ENCODE measurements around the gene NLGN2.
"Not testable (repeated sequence)": the region's sequence is repeated elsewhere in the genome, so short reads cannot be mapped to it uniquely, and the experiment has no call there.

Gene NLGN2

DNA sequence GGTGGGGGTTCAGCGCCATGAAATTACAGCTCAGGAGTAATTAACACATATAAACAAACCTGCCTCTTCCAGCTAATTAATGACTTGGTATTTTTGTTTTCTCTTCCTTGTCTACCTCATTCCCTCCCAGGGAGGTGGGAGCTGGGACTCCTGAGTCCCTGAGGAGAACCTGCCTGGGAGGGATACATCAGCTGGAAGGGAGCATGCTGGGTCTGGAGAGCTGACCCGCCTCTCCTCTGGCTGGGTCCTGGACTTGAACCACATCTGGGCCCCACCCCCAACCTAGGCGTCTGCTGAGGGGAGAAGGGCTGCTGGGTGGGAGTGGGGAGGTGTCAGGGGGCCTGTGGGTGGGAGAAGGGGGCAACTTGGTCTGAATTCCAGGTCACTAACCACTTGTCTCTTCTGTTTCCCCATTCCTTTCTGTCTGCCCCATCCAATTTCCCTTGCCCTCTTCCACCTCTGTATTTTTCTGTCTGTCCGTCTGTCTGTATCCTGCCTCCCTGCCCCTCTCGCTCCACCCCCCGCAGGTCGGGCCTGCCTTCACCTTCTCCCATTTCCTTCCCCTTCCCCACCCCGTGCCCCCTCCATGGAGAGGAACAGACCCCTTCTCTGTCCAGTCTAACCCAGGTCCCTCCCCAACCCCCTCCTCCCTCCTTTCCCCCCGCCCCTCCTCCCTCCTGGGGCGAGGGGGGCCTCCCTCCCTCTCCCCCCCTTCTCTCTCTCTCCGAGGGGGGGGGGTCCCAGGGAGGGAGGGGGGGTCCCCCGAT lies at the start of gene NLGN2:
Gene NLGN2, plus strand, starts transcription at position 361 of the 767 bp plus-strand sequence. CDS start 411 bp downstream, outside the sequence.
- DNase-seq, result no peak

DNA sequence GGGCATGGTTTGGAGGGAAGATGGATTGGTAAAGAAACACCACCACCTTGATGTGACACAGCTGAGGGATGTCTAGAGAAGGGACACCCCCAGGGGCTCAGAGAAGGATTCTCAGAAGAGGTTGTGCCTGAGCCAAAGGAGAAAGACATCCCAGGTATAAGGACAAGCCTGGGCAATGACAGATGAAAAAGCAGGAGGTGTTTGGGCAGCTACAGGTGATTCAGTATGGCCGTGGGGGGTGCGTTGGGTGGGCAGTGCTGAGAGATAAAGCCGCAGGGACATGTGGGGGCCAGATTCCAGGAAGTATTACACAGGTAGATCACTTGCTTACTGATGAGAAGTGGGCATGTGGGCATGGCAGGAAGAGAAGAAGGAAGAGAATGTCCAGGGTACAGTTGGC lies 45.7 kb upstream of the NLGN2 start:
- no peak for DNase-seq

DNA sequence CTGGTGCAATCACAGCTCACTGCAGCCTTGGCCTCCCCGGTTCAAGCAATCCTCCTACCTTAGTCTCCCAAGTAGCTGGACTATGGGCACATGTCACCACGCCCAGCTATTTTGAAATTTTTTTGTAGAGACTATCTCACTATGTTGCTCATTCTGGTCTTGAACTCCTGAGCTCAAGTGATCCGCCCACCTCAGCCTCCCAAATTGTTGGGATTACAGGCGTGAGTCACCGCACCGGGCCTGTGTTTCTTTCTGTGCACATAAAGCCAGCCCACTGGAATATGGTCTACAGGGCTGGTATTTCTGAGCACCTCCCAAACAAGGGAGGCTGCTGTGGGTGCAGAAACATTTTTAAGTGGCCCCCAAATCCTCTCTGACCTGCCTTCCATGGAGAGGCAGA lies 44.3 kb upstream of the NLGN2 start:
- DNase-seq, result no peak

DNA sequence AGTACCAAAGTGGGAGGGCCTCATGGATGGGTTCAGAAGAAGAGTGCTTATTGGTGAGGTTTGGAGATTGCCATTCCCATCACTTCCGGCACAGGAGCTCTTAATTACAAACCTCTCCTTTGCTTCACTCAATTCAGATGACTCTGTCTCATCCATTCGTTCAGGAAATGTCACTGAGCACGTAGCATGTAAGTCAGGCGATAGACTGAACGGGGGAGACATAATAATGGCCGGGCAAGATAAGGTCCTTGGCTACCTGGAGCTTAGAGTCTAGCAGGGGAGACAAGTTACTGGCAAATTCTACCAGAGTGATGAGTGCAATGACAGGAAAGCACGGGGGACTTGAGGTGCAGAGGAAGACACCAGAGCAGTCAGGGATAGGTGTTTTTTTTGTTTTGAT lies 41.7 kb upstream of the NLGN2 start:
- not testable (repeated sequence) for DNase-seq

DNA sequence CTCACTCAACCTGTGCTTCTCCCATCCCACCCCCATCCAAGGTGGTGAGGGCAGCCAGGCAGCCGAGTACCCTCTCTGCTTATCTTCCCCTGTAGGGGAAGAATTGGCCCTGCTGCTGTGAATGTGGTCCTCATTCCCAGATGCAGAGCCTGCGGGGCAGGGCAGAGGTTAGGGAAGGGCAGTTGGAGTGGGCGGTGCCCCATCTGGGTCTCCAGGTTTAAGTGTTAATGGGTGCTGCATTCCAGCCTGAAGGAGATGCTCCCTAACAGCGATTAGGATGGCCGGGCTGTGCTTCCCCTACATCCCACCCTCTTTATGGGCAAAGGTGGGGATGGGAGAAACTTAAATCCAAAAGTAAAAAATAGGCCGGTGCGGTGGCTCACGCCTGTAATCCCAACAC lies 40.6 kb upstream of the NLGN2 start:
- DNase-seq, result no peak

DNA sequence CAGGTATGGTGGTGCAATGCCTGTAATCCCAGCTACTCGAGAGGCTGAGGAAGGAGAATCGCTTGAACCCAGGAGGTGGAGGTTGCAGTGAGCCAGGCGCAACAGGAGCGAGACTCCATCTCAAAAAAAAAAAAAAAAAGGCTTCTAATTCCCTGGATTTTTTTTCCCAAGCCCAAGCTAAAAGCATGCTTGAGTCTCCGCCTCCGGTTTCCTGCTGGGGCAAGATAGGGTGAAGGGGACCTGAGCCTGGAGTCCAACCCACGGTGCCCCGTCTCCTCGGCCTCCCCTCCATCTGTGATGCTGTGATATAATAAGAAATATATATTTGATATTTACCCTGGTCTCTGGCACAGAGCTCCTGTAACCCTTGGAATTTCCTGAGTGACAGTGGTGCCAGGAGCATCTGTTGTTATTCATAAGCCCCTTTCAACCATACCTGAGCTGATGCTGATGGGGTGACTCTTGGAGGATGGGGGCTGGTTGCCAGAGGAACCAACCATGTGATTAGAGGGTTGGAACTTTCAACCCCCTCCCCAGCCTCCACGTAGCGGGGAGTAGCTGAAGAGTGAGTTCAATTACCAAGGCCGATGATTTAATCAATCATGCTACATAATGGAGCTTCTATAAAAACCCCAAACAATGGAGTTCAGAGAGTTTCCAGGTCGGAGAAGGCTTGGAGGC lies 39.6 kb upstream of the NLGN2 start:
- no peak for DNase-seq

DNA sequence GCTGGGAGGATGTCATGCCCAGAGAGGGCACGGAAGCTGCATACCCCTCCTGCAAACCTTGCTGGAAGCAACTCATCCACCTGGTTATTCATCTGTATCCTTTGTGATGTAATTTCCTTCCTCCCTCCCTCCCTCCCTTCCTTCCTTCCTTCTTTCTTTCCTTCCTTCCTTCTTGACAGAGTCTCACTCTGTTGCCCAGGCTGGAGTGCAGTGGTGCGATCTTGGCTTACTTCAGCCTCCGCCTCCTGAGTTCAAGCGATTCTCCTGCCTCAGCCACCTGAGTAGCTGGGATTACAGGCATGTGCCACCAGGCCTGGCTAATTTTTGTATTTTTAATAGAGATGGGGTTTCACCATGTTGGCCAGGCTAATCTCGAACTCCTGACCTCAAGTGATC lies 39.0 kb upstream of the NLGN2 start:
- DNase-seq, result not testable (repeated sequence)

DNA sequence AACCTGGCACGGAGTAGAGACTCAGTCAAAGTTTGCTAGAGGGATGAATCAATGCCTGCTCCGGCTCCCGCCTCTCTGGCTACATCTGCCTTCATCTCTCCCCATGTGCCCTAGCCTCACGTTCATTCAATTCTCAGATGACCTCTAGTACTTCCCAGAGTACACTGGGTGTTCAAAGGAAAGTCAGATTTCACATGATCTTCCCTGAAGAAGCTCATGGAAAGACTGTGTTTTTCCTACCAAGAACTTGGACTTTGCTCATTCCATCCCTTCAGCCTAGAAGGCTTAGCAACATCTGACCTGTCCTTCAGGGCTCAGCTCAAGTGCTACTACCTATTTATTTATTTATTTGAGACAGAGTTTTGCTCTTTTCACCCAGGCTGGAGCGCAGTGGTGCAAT lies 37.8 kb upstream of the NLGN2 start:
- no peak for DNase-seq

DNA sequence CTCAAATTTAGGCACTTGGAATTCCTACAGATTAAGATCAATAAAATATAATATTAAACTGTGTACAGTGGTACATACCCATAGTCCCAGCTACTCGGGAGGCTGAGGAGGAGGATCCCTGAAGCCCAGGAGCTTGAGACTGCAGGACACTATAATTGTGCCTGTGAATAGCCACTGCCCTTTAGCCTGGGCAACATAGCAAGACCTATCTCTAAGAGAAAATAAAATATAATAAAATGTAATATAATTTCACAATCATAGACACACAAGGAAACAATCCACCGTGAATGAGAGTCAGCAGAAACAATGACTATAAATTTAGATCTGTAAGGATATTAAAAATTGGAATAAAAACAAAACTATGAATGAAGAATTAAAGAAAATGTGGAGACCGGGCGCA lies 36.8 kb upstream of the NLGN2 start:
- DNase-seq, result no peak

DNA sequence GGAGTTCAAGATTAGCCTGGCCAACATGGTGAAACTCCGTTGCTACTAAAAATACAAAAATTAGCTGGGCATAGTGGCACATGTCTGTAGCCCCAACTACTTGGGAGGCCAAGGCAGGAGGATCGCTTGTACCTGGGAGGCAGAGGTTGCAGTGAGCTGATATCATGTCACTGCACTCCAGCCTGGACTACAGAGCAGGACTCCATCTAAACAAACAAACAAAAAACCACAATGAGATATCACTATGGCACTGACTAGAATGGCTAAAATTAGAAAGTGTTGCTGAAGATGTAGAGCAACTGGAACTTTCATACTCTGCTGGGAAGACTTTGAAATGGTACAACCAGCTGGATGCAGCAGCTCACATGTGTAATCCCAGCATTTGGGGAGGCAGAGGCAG lies 33.3 kb upstream of the NLGN2 start:
- DNase-seq, result no peak

DNA sequence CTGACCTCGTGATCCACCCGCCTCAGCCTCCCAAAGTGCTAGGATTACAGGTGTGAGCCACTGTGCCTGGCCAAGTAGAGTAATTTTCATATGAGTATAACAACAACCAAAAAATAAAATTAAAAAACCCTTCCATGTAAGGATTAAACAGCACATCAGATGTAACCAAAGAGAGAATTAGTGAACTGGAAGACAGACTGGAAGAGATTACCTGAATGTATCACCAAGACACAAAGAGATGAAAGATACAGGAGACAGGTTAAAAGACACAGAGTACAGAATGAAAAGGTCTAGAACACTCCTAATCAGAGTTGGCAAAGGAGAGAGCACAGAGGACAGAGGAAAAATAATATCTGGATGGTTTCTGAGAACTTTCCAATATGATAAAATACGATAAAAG lies 28.5 kb upstream of the NLGN2 start:
- no peak for DNase-seq

DNA sequence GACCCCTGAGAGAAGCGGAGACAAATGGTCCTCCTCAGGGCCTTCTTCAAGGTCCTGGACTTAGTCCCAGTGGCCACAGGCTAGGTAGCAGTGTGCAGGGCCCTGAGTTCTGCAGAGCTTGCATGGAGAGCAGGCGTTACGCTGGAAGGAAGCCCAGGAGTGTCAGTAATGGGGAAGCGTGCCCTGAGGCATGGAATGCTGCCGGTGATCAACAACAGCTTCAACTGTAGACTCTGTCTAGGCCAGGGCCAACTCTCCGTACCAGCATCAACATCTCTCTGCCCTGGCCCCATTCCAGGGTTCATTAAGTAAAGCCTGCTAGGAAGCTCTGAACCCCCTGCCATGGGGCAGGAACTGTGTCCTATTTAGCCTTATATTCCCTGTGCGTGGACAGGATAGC lies 27.3 kb upstream of the NLGN2 start:
- peak; percentile 41 for DNase-seq

DNA sequence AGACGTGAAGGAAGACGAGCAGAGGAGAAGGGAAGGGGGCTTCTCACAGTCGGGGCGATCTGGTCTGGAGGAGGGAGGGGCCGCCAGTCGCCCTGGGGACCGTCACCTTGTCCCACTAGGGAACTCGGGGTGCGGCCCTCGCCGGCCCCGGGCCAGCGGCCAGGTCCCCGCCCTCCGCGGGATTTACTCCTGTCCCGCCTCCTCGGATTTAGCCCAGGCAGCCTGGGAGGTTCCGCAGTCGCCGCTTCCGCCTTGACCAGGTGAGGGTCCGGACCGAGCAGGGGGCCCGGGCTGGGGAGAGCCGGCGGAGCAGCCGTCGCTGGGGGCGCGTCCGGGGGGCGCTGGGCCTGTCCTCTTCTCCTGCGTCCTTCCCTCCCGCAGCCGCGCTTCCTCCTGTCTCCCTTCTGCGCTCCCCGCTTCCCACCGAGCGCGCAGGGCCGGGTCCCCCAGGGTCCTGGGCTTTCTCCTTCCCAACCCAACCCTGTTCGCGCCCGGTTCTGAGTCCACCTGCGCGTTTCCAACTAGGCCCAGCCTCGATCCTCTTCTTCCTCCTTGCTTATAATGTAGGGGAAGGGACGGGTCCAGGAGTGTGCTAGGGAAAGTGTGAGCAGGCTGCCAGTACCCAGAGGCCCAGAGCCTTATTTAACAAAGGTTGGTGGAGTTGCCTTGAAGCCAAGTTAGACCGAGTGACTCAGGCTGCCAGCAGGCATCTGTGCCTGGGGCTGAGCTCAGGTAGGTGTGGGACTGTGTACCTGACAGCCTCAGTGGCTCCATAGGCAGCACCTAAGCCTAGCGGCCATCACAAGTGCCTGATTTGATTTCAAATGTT lies 26.6 kb upstream of the NLGN2 start, which contains the start of gene TNK1:
Gene TNK1, plus strand, starts transcription at position 235 of the 829 bp plus-strand sequence. CDS start 1,838 bp downstream, outside the sequence.
- peak; percentile 1 for DNase-seq

DNA sequence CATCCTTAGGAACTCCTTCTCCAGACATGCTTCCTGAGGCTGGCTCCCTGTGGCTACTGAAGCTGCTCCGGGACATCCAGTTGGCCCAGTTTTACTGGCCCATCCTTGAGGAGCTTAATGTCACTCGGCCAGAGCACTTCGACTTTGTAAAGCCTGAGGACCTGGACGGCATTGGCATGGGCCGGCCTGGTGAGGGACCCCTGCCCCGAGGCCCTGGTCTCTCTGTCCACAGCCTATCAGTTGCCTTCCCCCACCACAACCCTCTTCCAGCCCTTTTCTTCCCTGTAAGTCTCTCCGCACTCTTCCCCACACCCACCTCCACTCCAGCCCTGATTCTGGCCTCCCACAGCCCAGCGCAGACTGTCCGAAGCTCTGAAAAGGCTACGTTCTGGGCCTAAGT lies 24.7 kb upstream of the NLGN2 start:
- no peak for DNase-seq

DNA sequence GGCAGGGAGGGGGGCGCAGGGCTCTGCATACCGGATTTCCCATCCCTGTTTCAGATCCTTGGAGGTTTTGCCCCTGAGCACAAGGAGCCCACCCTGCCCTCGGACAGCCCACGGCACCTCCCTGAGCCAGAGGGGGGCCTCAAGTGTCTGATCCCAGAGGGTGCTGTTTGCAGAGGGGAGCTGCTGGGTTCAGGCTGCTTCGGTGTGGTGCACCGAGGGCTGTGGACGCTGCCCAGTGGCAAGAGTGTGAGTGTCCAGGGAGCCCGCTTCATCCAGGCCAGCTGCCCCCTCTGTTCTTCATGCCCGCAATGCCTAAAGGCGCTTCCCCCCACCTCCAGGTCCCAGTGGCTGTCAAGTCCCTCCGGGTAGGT lies 24.3 kb upstream of the NLGN2 start:
- DNase-seq, result no peak

DNA sequence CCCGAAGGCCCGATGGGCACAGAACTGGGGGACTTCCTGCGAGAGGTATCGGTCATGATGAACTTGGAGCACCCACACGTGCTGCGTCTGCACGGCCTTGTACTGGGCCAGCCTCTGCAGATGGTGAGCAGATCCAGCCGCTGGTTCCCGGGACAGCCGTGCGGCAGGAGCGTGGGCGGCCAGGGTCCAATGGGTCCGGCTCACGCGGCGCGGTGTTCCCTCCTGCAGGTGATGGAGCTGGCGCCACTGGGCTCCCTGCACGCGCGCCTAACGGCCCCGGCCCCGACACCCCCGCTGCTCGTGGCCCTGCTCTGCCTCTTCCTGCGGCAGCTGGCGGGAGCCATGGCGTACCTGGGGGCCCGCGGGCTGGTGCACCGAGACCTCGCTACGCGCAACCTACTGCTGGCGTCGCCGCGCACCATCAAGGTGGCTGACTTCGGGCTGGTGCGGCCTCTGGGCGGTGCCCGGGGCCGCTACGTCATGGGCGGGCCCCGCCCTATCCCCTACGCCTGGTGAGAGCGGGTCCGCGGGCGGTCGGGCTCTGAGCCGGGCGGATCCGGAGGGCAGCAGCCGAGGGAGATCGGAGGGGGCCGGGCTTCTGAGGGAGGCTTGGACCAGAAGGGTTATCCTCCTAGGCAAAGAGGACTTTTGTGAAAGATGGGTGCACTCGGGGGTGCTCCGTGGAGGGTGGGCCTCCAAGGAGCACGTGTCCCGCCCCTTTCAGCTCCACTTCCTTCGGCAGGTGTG lies 23.7 kb upstream of the NLGN2 start:
- DNase-seq, result peak; percentile 78

DNA sequence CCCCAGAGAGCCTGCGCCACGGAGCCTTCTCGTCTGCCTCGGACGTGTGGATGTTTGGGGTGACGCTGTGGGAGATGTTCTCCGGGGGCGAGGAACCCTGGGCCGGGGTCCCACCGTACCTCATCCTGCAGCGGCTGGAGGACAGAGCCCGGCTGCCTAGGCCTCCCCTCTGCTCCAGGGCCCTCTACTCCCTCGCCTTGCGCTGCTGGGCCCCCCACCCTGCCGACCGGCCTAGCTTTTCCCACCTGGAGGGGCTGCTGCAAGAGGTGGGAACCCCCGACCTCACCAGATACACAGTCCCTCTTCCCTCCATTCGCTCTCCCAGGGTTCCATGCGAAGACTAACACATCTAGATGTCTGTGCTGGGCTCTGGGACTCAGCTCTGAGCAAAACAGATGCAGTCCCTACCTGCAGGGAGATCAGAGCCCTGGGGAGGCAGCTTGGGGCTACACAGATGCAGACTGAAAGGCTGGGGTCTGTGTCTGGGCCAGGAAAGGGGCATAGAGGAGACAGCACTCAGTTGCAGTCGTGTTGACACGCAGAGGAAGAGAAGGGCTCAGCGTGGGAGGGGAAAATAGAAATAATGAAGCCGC lies 23.1 kb upstream of the NLGN2 start:
- no peak for DNase-seq

DNA sequence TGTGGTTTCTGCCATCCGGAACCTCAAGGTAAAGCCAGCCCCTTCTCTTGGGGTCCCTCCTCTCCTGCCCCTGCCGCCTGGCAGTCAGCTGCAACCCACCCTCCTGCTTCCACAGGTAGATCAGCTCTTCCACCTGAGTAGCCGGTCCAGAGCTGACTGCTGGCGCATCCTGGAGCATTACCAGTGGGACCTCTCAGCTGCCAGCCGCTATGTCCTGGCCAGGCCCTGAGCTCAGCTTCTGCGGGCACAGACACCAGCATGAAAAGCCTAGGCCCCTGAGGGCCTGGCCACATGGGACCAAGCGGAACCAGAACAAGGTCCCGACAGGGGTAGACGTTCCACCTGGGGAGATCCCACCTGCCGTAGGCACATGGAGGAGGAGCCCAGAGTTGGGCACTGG lies 18.8 kb upstream of the NLGN2 start:
- DNase-seq, result no peak

DNA sequence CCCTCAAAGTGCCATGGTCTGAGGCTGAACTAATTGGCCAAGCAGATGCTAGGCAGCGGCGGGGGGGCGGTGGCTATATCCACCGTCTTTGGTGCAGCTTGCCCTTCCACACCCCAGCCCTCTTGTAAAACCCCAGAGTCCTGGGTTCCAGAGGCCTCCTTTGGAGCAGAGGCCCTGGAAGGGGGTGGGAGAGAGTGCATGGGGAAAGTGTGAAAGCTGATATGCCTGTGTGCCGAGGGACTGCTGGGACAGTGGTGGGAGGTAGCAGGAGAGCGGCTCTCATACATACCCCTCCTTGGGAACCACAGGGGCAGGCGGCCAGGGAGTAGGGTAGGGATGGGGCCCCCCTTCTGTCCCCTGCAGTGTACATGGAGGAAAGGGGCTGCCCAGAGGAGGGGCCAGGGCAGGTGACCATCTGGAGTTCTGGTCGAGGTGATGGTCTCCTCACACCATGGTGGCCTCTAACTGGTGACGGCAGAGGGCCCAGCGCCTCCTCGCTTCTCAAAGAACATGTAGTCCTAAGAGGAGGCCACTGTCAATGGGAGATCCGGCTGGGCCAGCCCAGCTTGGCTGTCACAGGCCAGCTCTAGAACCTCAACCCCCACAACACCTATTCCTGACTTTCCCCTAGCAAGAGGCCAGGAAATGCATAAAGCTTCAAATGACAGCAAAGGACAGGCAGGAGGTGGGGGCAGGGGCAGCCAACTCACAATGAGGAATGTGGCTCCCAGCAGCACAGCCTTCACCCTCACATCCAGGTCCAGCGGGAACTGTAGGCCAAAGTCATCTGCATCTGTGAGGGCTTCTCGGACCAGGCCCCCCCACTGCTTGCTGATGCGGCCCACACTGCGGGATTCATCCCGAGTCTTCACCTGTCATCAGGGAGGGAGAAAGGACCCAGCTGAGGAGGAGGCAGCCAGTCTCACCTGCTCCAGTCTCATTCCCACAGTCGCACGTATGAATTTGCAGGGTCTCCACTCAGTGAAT lies 17.4 kb upstream of the NLGN2 start:
- DNase-seq, result no peak

DNA sequence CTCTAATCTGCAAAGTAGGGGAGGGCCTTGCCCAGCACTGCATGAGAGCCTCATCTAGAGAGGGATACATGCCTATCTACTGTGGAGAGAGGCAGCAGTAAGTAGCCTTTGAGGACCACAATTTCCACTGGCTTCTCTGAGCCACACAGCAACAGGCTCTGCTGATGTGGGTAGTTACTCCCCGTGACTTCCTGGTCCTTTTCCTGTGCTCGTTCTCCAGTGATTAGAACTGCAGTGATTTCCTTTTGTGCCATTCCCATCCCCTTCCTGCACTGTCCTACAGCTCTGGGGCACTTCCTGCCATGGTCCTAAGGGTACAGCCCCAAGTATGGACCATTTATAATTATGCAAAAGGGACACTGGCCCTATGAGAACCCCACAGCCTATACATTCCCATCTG lies 16.3 kb upstream of the NLGN2 start:
- no peak for DNase-seq

Measured in NCI-H345 (cell line).